Spleen (tissue), 7 donors: ENCODE data around the gene DELE1.

Source experiments
- CTCF ChIP-seq, 11 experiments: fragments of 200-600 bp in 7 of 11; fragments of 450-650 bp in 4 of 11; sonication (generic) in 4 of 11; IDR thresholded peaks in 8 of 11; conservative IDR thresholded peaks in 3 of 11; 1 replicate in 7 of 11; 2 replicates in 4 of 11; pipeline versions ENCODE4 v1.4.0 to v1.8.0; 2016 to 2021; ENCODE audit warnings: antibody characterized with exemption in 11 of 11, inconsistent platforms in 4 of 11, mild to moderate bottlenecking in 1 of 11
- POLR2A ChIP-seq, 3 donors: fragments of 450-650 bp; IDR thresholded peaks; one replicate each; pipeline ENCODE4 v1.5.1; 2017; ENCODE audit warnings: antibody characterized with exemption in 3 of 3, mild to moderate bottlenecking in 1 of 3
- donor health status: DM: no; HTN: no; CAD: no; lungs with moderate emphysema.
- donor health status: DM: no; HTN: no; CAD: no.
- donor health status: DM: no; HTN: no; CAD: no.

- no peak for TF ChIP-seq CTCF (IDR thresholded peaks at IDR 0.05 in 8 of 11, conservative IDR thresholded peaks at IDR 0.05 in 3 of 11)
- no peak for TF ChIP-seq POLR2A (IDR thresholded peaks at IDR 0.05)
Measured at GRCh38 chr5:141952020-141952419, 28.3 kb downstream of the DELE1 start.
